ENCODE data around the gene DRGX. TPM values are rescaled to one million over a fixed set of nuclear protein-coding genes. Genes with fewer than 3 reads are reported as not detected.

Gene DRGX
- total RNA-seq, 1 donor from 2014 or later: 0.19 TPM

- Mint-ChIP-seq H3K36me3 (ENCODE audit: low read depth) (peaks cover 13% of the 10 kb centered on the region), H3K9me3 (peaks cover 11% of the 10 kb centered on the region), H3K27ac (ENCODE audit: unreplicated experiment) (no peak overlapping the region), H3K4me1 (no peaks in the 10 kb centered on the region), H3K27me3 (ENCODE audit: low read depth) (no peaks in the 10 kb centered on the region), H3K4me3 (no peak overlapping the region)
- no peak for DNase-seq (ENCODE audit: low read depth, low spot score)
- TF ChIP-seq CTCF (conservative IDR thresholded peaks at IDR 0.05): no peak
Observed at GRCh38 chr10:49433069-49433468, 37.2 kb upstream of the DRGX start.

- TF ChIP-seq CTCF (conservative IDR thresholded peaks at IDR 0.05): no peak
- no peaks in the 10 kb centered on the region for H3K4me1 Mint-ChIP-seq
- no peak overlapping the region for H3K4me3 Mint-ChIP-seq
- peaks cover 11% of the 10 kb centered on the region for H3K9me3 Mint-ChIP-seq
- H3K36me3 Mint-ChIP-seq (ENCODE audit: low read depth): peaks cover 15% of the 10 kb centered on the region
- no peaks in the 10 kb centered on the region for H3K27me3 Mint-ChIP-seq (ENCODE audit: low read depth)
- DNase-seq (ENCODE audit: low read depth, low spot score): no peak
- no peak overlapping the region for H3K27ac Mint-ChIP-seq (ENCODE audit: unreplicated experiment)
Observed at GRCh38 chr10:49431426-49431825, 35.5 kb upstream of the DRGX start.

- no peak for TF ChIP-seq CTCF (conservative IDR thresholded peaks at IDR 0.05)
- no peaks in the 10 kb centered on the region for H3K27me3 Mint-ChIP-seq (ENCODE audit: low read depth)
- no peak overlapping the region for H3K27ac Mint-ChIP-seq (ENCODE audit: unreplicated experiment)
- peaks cover 11% of the 10 kb centered on the region for H3K9me3 Mint-ChIP-seq
- no peak for DNase-seq (ENCODE audit: low read depth, low spot score)
- no peaks in the 10 kb centered on the region for H3K4me1 Mint-ChIP-seq
- H3K36me3 Mint-ChIP-seq (ENCODE audit: low read depth): peaks cover 17% of the 10 kb centered on the region
- H3K4me3 Mint-ChIP-seq: no peak overlapping the region
Observed at GRCh38 chr10:49429458-49429857, 33.6 kb upstream of the DRGX start.

- no peak for TF ChIP-seq CTCF (conservative IDR thresholded peaks at IDR 0.05)
- Mint-ChIP-seq H3K36me3 (ENCODE audit: low read depth) (peaks cover 11% of the 10 kb centered on the region), H3K4me3 (no peak overlapping the region), H3K9me3 (peaks cover 8% of the 10 kb centered on the region), H3K4me1 (no peaks in the 10 kb centered on the region), H3K27me3 (ENCODE audit: low read depth) (peaks cover 14% of the 10 kb centered on the region), H3K27ac (ENCODE audit: unreplicated experiment) (no peak overlapping the region)
- no peak for DNase-seq (ENCODE audit: low read depth, low spot score)
Observed at GRCh38 chr10:49426490-49427360, 30.8 kb upstream of the DRGX start.

- Mint-ChIP-seq H3K4me3 (no peak overlapping the region), H3K4me1 (no peaks in the 10 kb centered on the region), H3K27ac (ENCODE audit: unreplicated experiment) (no peak overlapping the region), H3K27me3 (ENCODE audit: low read depth) (peaks cover 40% of the 10 kb centered on the region), H3K9me3 (peaks cover 2% of the 10 kb centered on the region), H3K36me3 (ENCODE audit: low read depth) (no peaks in the 10 kb centered on the region)
- no peak for DNase-seq (ENCODE audit: low read depth, low spot score)
- no peak for TF ChIP-seq CTCF (conservative IDR thresholded peaks at IDR 0.05)
Observed at GRCh38 chr10:49419005-49419404, 23.1 kb upstream of the DRGX start.

Measured in neural crest cell (in vitro differentiated cells).